Cerebellar cortex (tissue), 1 donor: ENCODE measurements around the gene PACS1.

Experiments
- DNase-seq: peaks from one replicate; pipeline ENCODE4 v3.0.0-alpha.2; 2015; ENCODE audit warnings: low spot score

PACS1 gene

GRCh38 chr11:66050581-66051231, 19.4 kb upstream of the PACS1 start:
- no peak for DNase-seq

DNA sequence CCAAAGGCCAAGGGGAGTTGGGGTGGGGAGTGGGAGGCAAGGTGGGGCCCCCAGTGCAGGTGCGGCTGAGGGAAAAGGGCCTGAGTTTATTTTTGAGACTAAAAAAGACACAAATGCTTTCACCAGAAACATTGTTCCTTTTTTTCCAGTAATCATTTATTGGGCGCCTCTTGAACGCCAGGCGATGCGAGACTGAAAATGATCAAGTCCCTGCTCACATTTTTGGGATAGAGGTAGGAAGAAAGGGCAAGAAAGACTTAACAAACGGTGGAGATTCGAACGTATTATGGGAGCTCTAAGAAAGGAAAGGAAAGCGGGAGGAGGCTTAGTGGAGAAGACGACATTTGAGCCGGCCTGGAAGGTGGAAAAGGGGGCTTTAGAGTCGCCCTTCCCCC, 18.7 kb upstream of the PACS1 start:
- DNase-seq = no peak

GRCh38 chr11:66051766-66052663, 18.1 kb upstream of the PACS1 start, which contains the start of gene SF3B2:
Gene SF3B2, plus strand, starts transcription at chr11:66052364. Its CDS starts 21 bp downstream, at chr11:66052385.
- DNase-seq = peak; percentile 98

GRCh38 chr11:66052664-66052982, 17.4 kb upstream of the PACS1 start:
- no peak for DNase-seq

GRCh38 chr11:66055021-66055420, 15.1 kb upstream of the PACS1 start:
- no peak for DNase-seq

GRCh38 chr11:66056501-66056900, 13.6 kb upstream of the PACS1 start:
- DNase-seq = no peak

GRCh38 chr11:66059966-66060680, 9.9 kb upstream of the PACS1 start:
- no peak for DNase-seq

DNA sequence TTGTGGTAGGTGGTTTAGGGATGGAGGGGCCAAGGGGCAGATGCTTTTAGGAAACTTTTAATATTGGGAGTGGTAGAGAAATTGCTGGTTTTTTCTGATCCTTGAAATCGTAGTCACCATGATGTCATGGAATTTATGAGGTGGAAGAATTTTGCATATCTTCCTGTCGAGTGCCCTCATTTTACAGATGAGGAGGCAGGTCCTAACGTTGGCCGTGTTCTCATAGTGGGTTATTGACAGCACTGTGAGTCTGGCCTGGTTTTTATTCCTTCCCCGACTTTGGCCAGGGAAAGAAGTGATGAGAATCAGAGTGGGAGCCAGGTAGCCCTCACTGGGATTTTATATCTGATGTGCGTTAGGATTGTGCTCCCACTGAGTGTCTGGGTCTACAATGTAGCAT, 8.8 kb upstream of the PACS1 start:
- no peak for DNase-seq

DNA sequence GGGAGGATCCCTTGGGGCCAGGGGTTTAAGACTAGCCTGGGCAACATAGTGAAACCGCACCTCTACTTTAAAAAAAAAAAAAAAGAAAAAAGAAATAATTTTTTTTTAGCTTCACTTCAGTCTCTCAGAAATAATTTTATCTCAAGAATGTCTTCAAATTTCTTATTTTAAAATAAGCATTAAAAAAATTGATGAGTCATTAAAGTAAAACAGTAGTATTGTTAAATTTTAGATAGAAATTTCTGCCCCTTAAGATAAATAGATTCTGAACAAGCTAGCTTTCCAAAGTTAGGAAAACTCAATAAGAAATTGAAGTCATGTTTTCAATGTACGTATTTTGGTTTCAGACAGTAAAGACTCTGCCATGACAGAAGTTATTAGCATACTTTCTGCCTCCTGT, 7.7 kb upstream of the PACS1 start:
- no peak for DNase-seq

GRCh38 chr11:66063900-66064299, 6.2 kb upstream of the PACS1 start:
- DNase-seq = no peak

- DNase-seq = no peak
These were observed 5.5 kb upstream of the PACS1 start for GRCh38 chr11:66064571-66064970.

GRCh38 chr11:66066751-66067150, 3.3 kb upstream of the PACS1 start:
- no peak for DNase-seq

- DNase-seq = no peak
These were observed 2.4 kb upstream of the PACS1 start for GRCh38 chr11:66067640-66068039.

- DNase-seq = peak; percentile 86
These were observed 1.8 kb upstream of the PACS1 start for GRCh38 chr11:66068154-66068821.

DNA sequence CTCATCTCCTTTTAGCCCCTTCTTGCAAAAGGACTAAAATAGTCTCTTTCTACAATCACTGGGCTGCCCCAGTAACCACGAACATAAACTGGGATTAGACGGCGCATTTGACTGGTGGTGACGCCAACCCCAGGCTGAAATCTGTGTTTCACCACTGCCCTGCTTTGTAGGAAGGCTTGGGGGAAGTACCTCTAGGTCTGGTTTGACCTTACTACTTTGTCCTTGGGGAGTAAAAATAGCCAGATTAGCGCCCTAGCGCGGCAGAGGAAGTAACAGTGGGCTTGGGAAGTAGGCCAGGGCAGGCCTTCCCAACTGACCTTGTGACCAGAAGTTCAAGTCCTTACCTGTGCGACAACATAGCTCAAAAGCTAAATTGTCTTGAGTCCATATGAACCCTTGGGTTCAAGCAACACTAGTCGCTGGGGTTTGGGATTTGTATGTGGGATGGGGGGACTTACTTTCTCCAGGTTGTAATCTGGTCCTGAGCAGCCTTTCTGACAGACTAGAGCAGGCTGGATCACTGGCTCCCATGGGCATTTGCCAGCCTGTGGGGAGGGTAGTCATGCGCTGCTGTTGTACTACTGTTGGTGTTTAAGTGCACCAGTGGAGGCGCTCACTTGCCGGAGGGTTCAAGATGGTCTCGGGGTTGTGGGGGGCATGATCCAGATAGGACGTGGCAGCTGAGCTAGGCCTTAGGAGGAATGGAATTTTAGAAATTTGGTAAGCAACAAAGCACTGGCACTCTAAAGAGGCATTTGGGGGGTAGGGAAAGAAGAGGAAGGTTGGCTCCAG, 953 bp upstream of the PACS1 start:
- DNase-seq = peak; percentile 44

DNA sequence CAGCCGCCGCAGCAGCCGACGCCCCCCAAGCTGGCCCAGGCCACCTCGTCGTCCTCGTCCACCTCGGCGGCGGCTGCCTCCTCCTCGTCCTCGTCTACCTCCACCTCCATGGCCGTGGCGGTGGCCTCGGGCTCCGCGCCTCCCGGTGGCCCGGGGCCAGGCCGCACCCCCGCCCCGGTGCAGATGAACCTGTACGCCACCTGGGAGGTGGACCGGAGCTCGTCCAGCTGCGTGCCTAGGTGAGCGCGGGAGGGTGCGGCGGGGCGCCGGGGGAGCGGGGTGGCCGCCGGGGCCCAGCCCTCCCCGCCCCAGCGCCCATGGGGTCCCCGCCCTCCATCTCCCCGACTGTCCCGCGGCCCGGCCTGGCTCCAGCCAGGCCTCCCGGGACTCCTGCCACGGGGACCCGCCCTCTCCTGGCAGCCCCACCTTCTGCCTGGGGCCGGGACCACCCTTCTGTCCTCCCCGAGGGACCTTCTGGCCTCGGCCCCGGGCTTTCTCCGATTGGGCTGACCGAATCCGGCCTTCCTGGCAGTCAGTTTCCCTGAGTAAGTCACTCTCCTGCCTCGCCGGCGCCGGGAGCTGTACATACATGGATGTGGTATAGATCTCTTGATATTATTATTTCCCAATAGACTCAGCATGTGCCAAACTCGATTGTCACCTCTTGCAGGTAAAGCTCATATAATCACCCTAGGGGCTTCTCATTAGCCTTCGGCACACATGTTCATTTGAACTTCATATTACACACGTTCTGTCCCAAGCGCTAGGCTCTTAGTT, 720 bp downstream of the PACS1 start:
- peak; percentile 42 for DNase-seq

DNA sequence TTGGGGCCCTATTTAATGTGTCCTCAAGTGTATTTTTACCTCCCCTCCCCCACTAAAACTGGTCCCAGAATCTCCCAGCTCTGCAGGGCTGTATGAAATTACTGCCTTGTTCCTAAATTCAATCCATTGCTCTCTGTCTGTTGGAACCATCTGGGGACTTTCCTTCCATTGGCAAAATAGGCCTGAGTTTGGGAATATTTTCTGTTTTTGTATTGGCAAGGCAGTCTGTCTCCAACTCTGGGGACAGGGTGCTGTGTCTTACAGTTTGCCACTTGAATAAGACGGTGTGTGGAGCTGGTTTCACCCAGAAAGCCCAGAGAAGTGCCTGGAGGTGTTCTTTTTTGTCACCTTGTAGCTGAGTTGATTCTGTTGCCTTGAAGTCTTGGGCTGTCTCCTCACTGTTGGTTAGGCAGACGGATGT, 1.3 kb downstream of the PACS1 start:
- peak; percentile 37 for DNase-seq

GRCh38 chr11:66072081-66072480, 2.0 kb downstream of the PACS1 start:
- DNase-seq = no peak

DNA sequence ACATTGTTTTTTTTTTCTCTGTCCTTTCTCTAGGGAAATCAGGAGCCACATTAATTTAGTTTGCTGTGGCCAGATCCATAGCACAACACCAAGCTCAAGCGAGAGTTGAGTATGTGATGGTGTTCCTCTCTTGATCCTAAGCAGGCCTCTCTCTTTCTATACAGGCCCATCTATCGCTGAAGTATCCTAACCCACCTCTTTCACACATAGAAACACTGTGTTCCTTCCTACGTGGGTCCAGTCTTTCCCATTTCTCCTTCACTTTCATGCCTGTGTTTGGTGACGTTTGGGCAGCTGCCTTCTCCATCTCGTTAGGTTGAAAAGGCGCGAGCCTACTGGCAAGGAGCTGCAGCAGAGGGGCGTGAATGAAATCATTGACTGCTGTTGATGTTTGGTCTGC, 2.4 kb downstream of the PACS1 start:
- no peak for DNase-seq

DNA sequence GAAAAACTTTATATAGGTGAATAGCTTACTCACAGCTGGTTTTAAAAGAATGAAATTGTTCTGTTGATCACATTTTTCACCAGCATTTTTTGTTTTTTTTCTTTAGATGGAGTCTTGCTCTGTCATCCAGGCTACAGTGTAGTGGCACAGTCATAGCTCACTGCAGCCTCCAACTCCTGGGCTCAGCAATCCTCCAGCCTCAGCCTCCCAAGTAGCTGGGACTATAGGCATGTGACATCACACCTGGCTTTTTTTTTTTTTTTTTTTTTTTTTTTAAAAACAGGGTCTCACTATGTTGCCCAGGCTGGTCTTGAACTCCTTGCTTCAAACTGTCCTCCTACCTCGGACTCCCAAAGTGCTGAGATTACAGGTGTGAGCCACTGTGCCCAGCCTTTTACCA, 3.6 kb downstream of the PACS1 start:
- no peak for DNase-seq

- DNase-seq = no peak
These were observed 5.2 kb downstream of the PACS1 start for GRCh38 chr11:66075273-66075672.
